Measurements from ENCODE around the gene DLL1.

Gene DLL1

DNA sequence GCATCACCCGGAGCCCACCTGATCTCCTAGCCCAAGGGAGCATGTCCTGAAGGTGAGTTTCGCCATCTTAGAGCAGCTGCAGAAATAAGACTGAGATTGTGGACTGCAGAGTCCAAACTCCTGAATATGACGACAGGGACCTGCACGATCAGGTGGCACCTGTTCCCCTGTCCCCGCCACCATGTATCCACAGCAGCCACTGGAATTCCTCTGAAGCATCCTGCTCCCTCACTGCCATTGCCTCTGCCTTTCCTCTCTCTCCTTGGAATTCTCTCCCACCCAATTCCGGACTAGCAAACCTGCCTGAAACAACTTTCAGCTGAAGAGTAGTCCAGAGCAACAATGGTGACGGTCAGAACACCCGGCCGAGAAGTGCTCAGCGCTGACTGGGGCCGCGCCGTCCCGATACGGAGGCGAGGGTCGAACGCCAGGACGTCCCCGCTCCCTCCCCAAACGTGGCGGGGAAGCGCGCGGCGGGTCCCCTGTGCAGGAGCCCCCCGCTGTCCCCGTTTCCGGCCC lies 15.0 kb upstream of the DLL1 start:
- DNase-seq (ENCODE audit: low spot score): no peak
- TF ChIP-seq, protein P1, sequence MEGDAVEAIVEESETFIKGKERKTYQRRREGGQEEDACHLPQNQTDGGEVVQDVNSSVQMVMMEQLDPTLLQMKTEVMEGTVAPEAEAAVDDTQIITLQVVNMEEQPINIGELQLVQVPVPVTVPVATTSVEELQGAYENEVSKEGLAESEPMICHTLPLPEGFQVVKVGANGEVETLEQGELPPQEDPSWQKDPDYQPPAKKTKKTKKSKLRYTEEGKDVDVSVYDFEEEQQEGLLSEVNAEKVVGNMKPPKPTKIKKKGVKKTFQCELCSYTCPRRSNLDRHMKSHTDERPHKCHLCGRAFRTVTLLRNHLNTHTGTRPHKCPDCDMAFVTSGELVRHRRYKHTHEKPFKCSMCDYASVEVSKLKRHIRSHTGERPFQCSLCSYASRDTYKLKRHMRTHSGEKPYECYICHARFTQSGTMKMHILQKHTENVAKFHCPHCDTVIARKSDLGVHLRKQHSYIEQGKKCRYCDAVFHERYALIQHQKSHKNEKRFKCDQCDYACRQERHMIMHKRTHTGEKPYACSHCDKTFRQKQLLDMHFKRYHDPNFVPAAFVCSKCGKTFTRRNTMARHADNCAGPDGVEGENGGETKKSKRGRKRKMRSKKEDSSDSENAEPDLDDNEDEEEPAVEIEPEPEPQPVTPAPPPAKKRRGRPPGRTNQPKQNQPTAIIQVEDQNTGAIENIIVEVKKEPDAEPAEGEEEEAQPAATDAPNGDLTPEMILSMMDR (conservative IDR thresholded peaks at IDR 0.05; ENCODE audit: low read depth): no peak
- peak overlapping the region; percentile 77 for H3K27ac ChIP-seq
- CTCF ChIA-PET: no interaction called here
- POLR2A ChIA-PET (ENCODE audit: low non-redundant PET): interaction anchor here (0.6 to 0.9 kb wide), 2 partner anchors 9 to 55 kb away, joined by 3 read pairs; no protein-coding TSS in a partner anchor

- TF ChIP-seq, protein P1 (conservative IDR thresholded peaks at IDR 0.05; ENCODE audit: low read depth): no peak
- ChIA-PET CTCF (interaction anchor here (0.6 kb wide), 1 partner anchor 111 kb away, joined by 3 read pairs; no protein-coding TSS in a partner anchor), POLR2A (ENCODE audit: low non-redundant PET) (interaction anchor here (0.6 kb wide), 1 partner anchor 11 kb away, joined by 3 read pairs; no protein-coding TSS in a partner anchor)
- no peak for DNase-seq (ENCODE audit: low spot score)
- H3K27ac ChIP-seq: no peak overlapping the region
Observed at GRCh38 chr6:170301184-170301583, 10.3 kb upstream of the DLL1 start.

- ChIA-PET CTCF (interaction anchor here (1.7 kb wide), 1 partner anchor 467 kb away, joined by 5 read pairs; no protein-coding TSS in a partner anchor), POLR2A (ENCODE audit: low non-redundant PET) (no interaction called here)
- DNase-seq (ENCODE audit: low spot score): no peak
- H3K27ac ChIP-seq: no peak overlapping the region
- TF ChIP-seq, protein P1 (conservative IDR thresholded peaks at IDR 0.05; ENCODE audit: low read depth): no peak
Observed at GRCh38 chr6:170298688-170299087, 7.8 kb upstream of the DLL1 start.

DNA sequence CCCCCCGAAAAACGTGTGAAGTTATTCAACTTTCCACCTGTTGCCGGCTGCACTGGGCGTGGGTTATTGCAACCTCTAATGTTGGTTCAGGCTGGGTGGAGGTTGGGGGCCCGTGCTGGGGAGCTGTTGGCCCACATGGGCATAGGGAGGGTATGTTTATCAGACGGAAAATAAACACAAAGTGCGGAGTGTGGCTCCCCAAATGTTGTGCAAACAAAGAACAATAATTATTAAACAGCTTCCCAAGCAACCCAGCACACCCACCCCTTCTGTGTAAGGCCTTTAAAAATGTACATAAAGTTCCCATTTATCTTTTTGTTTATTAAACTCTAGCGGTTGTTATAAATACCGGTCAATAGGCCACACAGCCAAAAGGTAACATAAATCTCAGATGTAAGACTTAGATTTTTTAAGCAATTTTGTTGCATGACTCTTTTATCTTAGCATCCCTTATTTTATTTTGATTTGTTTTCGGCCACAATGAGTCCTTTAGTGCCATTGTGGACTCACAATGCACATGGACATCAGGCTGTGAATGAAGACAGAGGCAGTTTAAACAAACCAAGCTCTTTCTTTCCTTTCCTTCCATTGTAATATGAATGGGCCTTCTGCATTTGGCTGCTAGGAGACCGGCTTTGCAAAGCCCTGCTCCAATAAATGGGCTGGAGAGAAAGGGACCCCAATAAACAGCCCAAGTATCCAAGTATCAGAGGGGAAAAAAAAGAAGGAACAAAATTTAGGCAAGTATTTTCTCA lies 6.9 kb upstream of the DLL1 start:
- TF ChIP-seq, protein P1 (conservative IDR thresholded peaks at IDR 0.05; ENCODE audit: low read depth): no peak
- POLR2A ChIA-PET (ENCODE audit: low non-redundant PET): no interaction called here
- H3K27ac ChIP-seq: no peak overlapping the region
- CTCF ChIA-PET: interaction anchor here (0.5 to 1.7 kb wide), 2 partner anchors 247 to 466 kb away, joined by 3 to 5 read pairs; no protein-coding TSS in a partner anchor
- no peak for DNase-seq (ENCODE audit: low spot score)

DNA sequence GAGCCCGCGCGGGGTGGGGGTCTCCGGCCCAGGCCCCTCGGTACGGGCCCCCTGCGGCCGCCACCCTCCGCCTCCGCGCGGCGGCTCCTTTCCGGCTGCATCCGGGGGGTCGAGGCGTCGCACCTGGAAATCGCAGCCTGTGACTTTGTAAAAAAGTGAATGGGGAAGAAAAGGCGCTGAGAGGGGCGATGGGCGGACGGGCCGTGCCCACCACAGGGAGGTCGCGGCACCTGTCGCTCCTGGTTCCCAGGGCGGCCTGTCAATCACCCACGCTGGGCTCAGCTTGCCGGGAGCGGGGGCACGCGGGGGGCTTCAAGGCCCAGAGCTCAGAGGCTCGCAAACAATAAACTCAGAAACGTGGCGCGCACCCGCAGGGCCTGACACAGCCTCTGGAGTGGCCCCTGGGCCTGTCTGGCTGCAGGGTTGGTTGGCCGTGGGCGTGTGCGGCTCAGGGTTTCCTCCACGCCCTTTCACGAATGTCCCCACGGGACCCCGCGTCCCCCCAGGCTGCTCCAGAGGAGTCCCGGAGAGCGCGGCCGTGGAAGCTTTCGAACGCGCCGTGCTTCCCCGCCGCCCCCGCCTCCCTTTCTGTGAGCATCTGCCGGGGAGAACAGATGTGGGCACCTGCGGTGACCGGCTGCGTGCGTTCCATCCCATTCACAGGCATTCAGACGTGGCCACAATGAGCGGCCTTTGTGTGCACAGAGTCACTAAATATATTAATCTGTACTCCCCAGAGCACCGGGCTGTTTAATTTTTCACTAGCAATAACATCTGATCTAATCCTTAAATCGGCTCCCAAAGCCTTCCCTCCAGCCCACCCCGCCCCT lies 6.1 kb upstream of the DLL1 start:
- no peak overlapping the region for H3K27ac ChIP-seq
- TF ChIP-seq, protein P1 (conservative IDR thresholded peaks at IDR 0.05; ENCODE audit: low read depth): no peak
- ChIA-PET CTCF (interaction anchor here (0.5 to 1.7 kb wide), 2 partner anchors 248 to 465 kb away, joined by 3 to 5 read pairs; no protein-coding TSS in a partner anchor), POLR2A (ENCODE audit: low non-redundant PET) (interaction anchor here (0.6 to 0.8 kb wide), 2 partner anchors 9 to 17 kb away, joined by 3 read pairs; no protein-coding TSS in a partner anchor)
- DNase-seq (ENCODE audit: low spot score): no peak

DNA sequence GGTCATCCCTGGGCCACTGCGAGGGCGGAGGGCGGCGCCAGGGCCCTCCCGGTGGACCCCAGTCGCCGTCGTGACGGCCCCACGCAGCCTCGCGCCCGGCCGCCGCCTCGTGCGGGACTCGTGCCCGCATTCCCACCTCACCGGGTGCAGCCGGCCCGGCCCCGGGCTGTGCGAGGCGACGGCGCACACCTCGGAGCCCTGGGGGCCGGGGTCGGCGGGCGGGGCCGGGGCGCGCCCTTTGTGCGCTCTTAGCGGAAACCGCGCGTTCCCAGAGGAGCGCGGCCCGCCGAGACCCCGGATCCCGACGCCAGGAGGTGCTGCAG lies 5.5 kb upstream of the DLL1 start:
- DNase-seq (ENCODE audit: low spot score): no peak
- no peak overlapping the region for H3K27ac ChIP-seq
- POLR2A ChIA-PET (ENCODE audit: low non-redundant PET): interaction anchor here (0.8 kb wide), 1 partner anchor 10 kb away, joined by 3 read pairs; no protein-coding TSS in a partner anchor
- CTCF ChIA-PET: interaction anchor here (0.6 kb wide), 1 partner anchor 465 kb away, joined by 6 read pairs; no protein-coding TSS in a partner anchor
- TF ChIP-seq, protein P1 (conservative IDR thresholded peaks at IDR 0.05; ENCODE audit: low read depth): no peak
